Neural cell (in vitro differentiated cells): ENCODE results near the gene VAT1L. TPM values are rescaled to one million over a fixed set of nuclear protein-coding genes. Genes with fewer than 3 reads are reported as not detected.

Experiments
- H2AFZ ChIP-seq: fragments of 200-600, 300-800 bp; sonication (generic), shearing (Covaris generic); 2 replicates; pipeline ENCODE4 v1.6.0; 2014; ENCODE audit warnings: low read depth, mild to moderate bottlenecking, antibody characterized with exemption, low read length, moderate library complexity
- H3F3A ChIP-seq: fragments of 200-600 bp; shearing (Covaris generic); 2 replicates; pipeline ENCODE4 v1.6.1; 2016; ENCODE audit warnings: mild to moderate bottlenecking, moderate library complexity, mixed read lengths, antibody characterized with exemption, low read length; ENCODE audit not compliant: insufficient read depth, poor library complexity, severe bottlenecking
- H3K27ac ChIP-seq: fragments of 200-600, 300-800 bp; sonication (generic), shearing (Covaris generic); 2 replicates; pipeline ENCODE4 v1.5.1; 2014; ENCODE audit warnings: mild to moderate bottlenecking, low read length, moderate library complexity
- H3K27me3 ChIP-seq: fragments of 300-800, 200-600 bp; sonication (generic), shearing (Covaris generic); 2 replicates; pipeline ENCODE4 v1.6.0; 2014; ENCODE audit warnings: mild to moderate bottlenecking, low read depth, low read length, moderate library complexity; ENCODE audit not compliant: insufficient read depth
- H3K36me3 ChIP-seq: fragments of 300-800, 200-600 bp; sonication (generic), shearing (Covaris generic); 2 replicates; pipeline ENCODE4 v1.5.1; 2014; ENCODE audit warnings: mild to moderate bottlenecking, antibody characterized with exemption, low read length, moderate library complexity; ENCODE audit not compliant: insufficient read depth
- H3K4me2 ChIP-seq: fragments of 300-800, 200-600 bp; sonication (generic), shearing (Covaris generic); 2 replicates; pipeline ENCODE4 v1.6.0; 2014; ENCODE audit warnings: mild to moderate bottlenecking, low read length
- H3K4me3 ChIP-seq: fragments of 300-800, 200-600 bp; sonication (generic), shearing (Covaris generic); 2 replicates; pipeline ENCODE4 v1.5.1; 2014; ENCODE audit warnings: mild to moderate bottlenecking, low read length, moderate library complexity
- H3K79me2 ChIP-seq: fragments of 200-600 bp; shearing (Covaris generic); replicated peaks from 2 replicates; pipeline ENCODE4 v1.6.0; 2014; ENCODE audit warnings: mild to moderate bottlenecking, low read length, moderate library complexity; ENCODE audit not compliant: insufficient read depth
- H3K9ac ChIP-seq: fragments of 300-800, 200-600 bp; sonication (generic), shearing (Covaris generic); 2 replicates; pipeline ENCODE4 v1.6.1; 2016; ENCODE audit warnings: mild to moderate bottlenecking, low read length, mixed read lengths
- H3K9me2 ChIP-seq: fragments of 200-600 bp; shearing (Covaris generic); 2 replicates; pipeline ENCODE4 v1.6.1; 2016; ENCODE audit warnings: mild to moderate bottlenecking, low read length, mixed read lengths; ENCODE audit not compliant: insufficient read depth
- H3K9me3 ChIP-seq: fragments of 200-600, 300-800 bp; sonication (generic), shearing (Covaris generic); 2 replicates; pipeline ENCODE4 v1.6.1; 2016; ENCODE audit warnings: mild to moderate bottlenecking, mixed run types, low read length, moderate library complexity, mixed read lengths
- H4K20me1 ChIP-seq: fragments of 200-600 bp; shearing (Covaris generic); 2 replicates; pipeline ENCODE4 v1.6.1; 2016; ENCODE audit warnings: mild to moderate bottlenecking, mixed run types; ENCODE audit not compliant: insufficient read depth
- CTCF ChIP-seq: fragments of 450-650 bp; IDR thresholded peaks from 2 replicates; pipeline ENCODE4 v1.5.1; 2014; ENCODE audit warnings: antibody characterized with exemption, mild to moderate bottlenecking, moderate library complexity; ENCODE audit not compliant: poor library complexity, severe bottlenecking
- EP300 ChIP-seq: fragments of 450-650 bp; conservative IDR thresholded peaks from 2 replicates; pipeline ENCODE4 v1.6.1; 2014; ENCODE audit warnings: antibody characterized with exemption, mild to moderate bottlenecking, moderate library complexity; ENCODE audit not compliant: poor library complexity, severe bottlenecking
- EZH2 ChIP-seq: fragments of 200-600, 300-800 bp; shearing (Covaris generic), sonication (generic); IDR thresholded peaks from 2 replicates; pipeline ENCODE4 v1.6.1; 2014; ENCODE audit warnings: antibody characterized with exemption, low read length, borderline replicate concordance, mild to moderate bottlenecking; ENCODE audit not compliant: insufficient read depth, poor library complexity, severe bottlenecking
- POLR2AphosphoS5 ChIP-seq: IDR thresholded peaks from 2 replicates; pipeline ENCODE4 v1.6.1; 2012
- REST ChIP-seq: IDR thresholded peaks from 2 replicates; pipeline ENCODE4 v1.6.1; 2012; ENCODE audit warnings: borderline replicate concordance
- polyA plus RNA-seq: library from polyadenylated mRNA; depleted of rRNA; stranded (reverse); fragments of >200 nt; gene quantifications from 2 replicates; pipeline ENCODE4 v1.2.3, GENCODE V29; 2014

VAT1L gene
- polyA plus RNA-seq, 1 donor from 2014 or later = 54.5 TPM

- Histone ChIP-seq H2AFZ (no peak overlapping the region), H3K9me2 (no peaks in the 10 kb centered on the region), H3K27ac (no peak overlapping the region), H3K79me2 (no peaks in the 10 kb centered on the region), H3F3A (no peaks in the 10 kb centered on the region), H3K4me3 (no peak overlapping the region), H3K9ac (no peak overlapping the region), H3K27me3 (no peaks in the 10 kb centered on the region), H4K20me1 (no peaks in the 10 kb centered on the region), H3K9me3 (no peaks in the 10 kb centered on the region), H3K4me2 (no peak overlapping the region), H3K36me3 (no peaks in the 10 kb centered on the region)
- TF ChIP-seq POLR2AphosphoS5 (no peak), CTCF (no peak), REST (no peak)
Observed at GRCh38 chr16:77775911-77776909, 12.2 kb upstream of the VAT1L start.

- Histone ChIP-seq H4K20me1 (no peaks in the 10 kb centered on the region), H3K36me3 (no peaks in the 10 kb centered on the region), H3K9me3 (no peaks in the 10 kb centered on the region), H2AFZ (no peak overlapping the region), H3K9me2 (no peaks in the 10 kb centered on the region), H3K4me2 (no peak overlapping the region), H3K9ac (no peak overlapping the region), H3K27me3 (no peaks in the 10 kb centered on the region), H3K27ac (no peak overlapping the region), H3K4me3 (no peak overlapping the region), H3F3A (no peaks in the 10 kb centered on the region), H3K79me2 (no peaks in the 10 kb centered on the region)
- TF ChIP-seq EZH2 (no peak), EP300 (no peak)
Observed at GRCh38 chr16:77777745-77778144, 10.6 kb upstream of the VAT1L start.

- Histone ChIP-seq H3F3A (no peaks in the 10 kb centered on the region), H3K9ac (no peak overlapping the region), H3K4me2 (no peak overlapping the region), H3K79me2 (no peaks in the 10 kb centered on the region), H3K36me3 (no peaks in the 10 kb centered on the region), H3K4me3 (no peak overlapping the region), H3K27me3 (no peaks in the 10 kb centered on the region), H3K27ac (no peak overlapping the region), H3K9me2 (no peaks in the 10 kb centered on the region), H4K20me1 (no peaks in the 10 kb centered on the region), H2AFZ (no peak overlapping the region), H3K9me3 (no peaks in the 10 kb centered on the region)
- TF ChIP-seq POLR2AphosphoS5 = no peak
Observed at GRCh38 chr16:77780378-77780837, 8.0 kb upstream of the VAT1L start.
